Gastrocnemius medialis (tissue), 4 donors: Measurements from ENCODE around the gene NPHS1. TPM values are rescaled to one million over a fixed set of nuclear protein-coding genes. Genes with fewer than 3 reads are reported as not detected.

ENCODE experiments used
- ATAC-seq, 2 donors: fragments of 150-250 bp; one replicate each; pipeline ENCODE4 v1.9.1; 2016
- DNase-seq, 2 donors: peaks; one replicate each; pipeline ENCODE4 v3.0.0-alpha.2; 2019
- H3K27ac ChIP-seq, 4 donors: fragments of 200-600 bp; sonication (generic); 1 replicate in 1 of 4; 2 replicates in 3 of 4; pipeline ENCODE4 v1.5.1; 2016 to 2018; ENCODE audit warnings: mild to moderate bottlenecking in 2 of 4, moderate library complexity in 1 of 4
- H3K27me3 ChIP-seq, 3 donors: fragments of 200-600 bp; sonication (generic) in 2 of 3; 1 replicate in 1 of 3; 2 replicates in 2 of 3; pipeline versions ENCODE4 v1.5.1 to v1.6.0; 2016 to 2019; ENCODE audit warnings: mild to moderate bottlenecking in 1 of 3, moderate library complexity in 1 of 3
- H3K36me3 ChIP-seq, 2 donors: fragments of 200-600 bp; sonication (generic) in 1 of 2; one replicate each; pipeline ENCODE4 v1.5.1; 2017 to 2018
- H3K4me1 ChIP-seq, 2 donors: fragments of 200-600 bp; sonication (generic) in 1 of 2; one replicate each; pipeline ENCODE4 v1.5.1; 2016 to 2017; ENCODE audit warnings: mild to moderate bottlenecking in 2 of 2
- H3K4me3 ChIP-seq, 4 donors: fragments of 200-600 bp; sonication (generic) in 3 of 4; 1 replicate in 1 of 4; 2 replicates in 3 of 4; pipeline ENCODE4 v1.5.1; 2016 to 2019; ENCODE audit warnings: mild to moderate bottlenecking in 2 of 4
- H3K9me3 ChIP-seq, 3 donors: fragments of 200-600 bp; sonication (generic) in 2 of 3; 1 replicate in 1 of 3; 2 replicates in 2 of 3; pipeline ENCODE4 v1.5.1; 2016 to 2019
- CTCF ChIP-seq, 5 experiments: fragments of 450-650 bp in 3 of 5; fragments of 200-600 bp in 2 of 5; sonication (generic) in 2 of 5; IDR thresholded peaks in 4 of 5; conservative IDR thresholded peaks in 1 of 5; 1 replicate in 4 of 5; 2 replicates in 1 of 5; pipeline ENCODE4 v1.5.1; 2016 to 2019; ENCODE audit warnings: antibody characterized with exemption in 5 of 5, mild to moderate bottlenecking in 3 of 5, moderate library complexity in 3 of 5
- POLR2A ChIP-seq, 2 donors: fragments of 450-650 bp; IDR thresholded peaks; one replicate each; pipeline ENCODE4 v1.6.1; 2017; ENCODE audit warnings: antibody characterized with exemption in 2 of 2, mild to moderate bottlenecking in 2 of 2, moderate library complexity in 2 of 2
- in situ Hi-C, 4 donors: fragments of 200-750 bp; cut with MboI; loops; one replicate each; pipeline versions ENCODE4 v1.15.0 to v1.8.0; 2017; ENCODE audit warnings: low sequenced_read_pairs in 4 of 4
- intact Hi-C: fragments of 100-400 bp; cut with DNase I; formaldehyde crosslinking; loops from one replicate; pipeline ENCODE4 v1.15.1; 2023; ENCODE audit warnings: low total_unique reads
- total RNA-seq, 4 donors: library from RNA; depleted of rRNA; stranded (reverse); fragments of >200 nt; gene quantifications; one replicate each; pipeline versions ENCODE4 v1.1.0 to v1.2.3, GENCODE V29; 2016

NPHS1 gene
- total RNA-seq, 4 donors from 2014 or later, result not detected

- peaks cover 0 to 17% (median 8%) of the 10 kb centered on the region in 3 donors for H3K27me3 ChIP-seq
- ATAC-seq (no peak), DNase-seq (no peak)
- intact Hi-C loops (no loop called here), in situ Hi-C loops (no loop called here)
- H3K27ac ChIP-seq, result no peak overlapping the region
- H3K4me3 ChIP-seq, result no peak overlapping the region
- no peaks in the 10 kb centered on the region for H3K9me3 ChIP-seq
- no peaks in the 10 kb centered on the region for H3K36me3 ChIP-seq
- no peak for TF ChIP-seq POLR2A (IDR thresholded peaks at IDR 0.05)
- no peak for TF ChIP-seq CTCF (IDR thresholded peaks at IDR 0.05 in 4 of 5, conservative IDR thresholded peaks at IDR 0.05 in 1 of 5)
- no peaks in the 10 kb centered on the region for H3K4me1 ChIP-seq
These were observed 36.0 kb downstream of the NPHS1 start for GRCh38 chr19:35816262-35816661.

GRCh38 chr19:35813043-35813890 is 39.0 kb downstream of the NPHS1 start:
- Histone ChIP-seq H3K36me3 (no peaks in the 10 kb centered on the region), H3K27ac (no peak overlapping the region), H3K27me3 (peaks cover 0 to 17% (median 0%) of the 10 kb centered on the region in 3 donors), H3K4me3 (no peak overlapping the region), H3K9me3 (no peaks in the 10 kb centered on the region), H3K4me1 (no peaks in the 10 kb centered on the region)
- TF ChIP-seq POLR2A (IDR thresholded peaks at IDR 0.05) (no peak), CTCF (IDR thresholded peaks at IDR 0.05 in 4 of 5, conservative IDR thresholded peaks at IDR 0.05 in 1 of 5) (no peak)
- no peak for DNase-seq
- ATAC-seq, result no peak
- in situ Hi-C loops, result no loop called here
- intact Hi-C loops, result no loop called here

GRCh38 chr19:35812220-35813042 is 39.9 kb downstream of the NPHS1 start, which contains the start of gene PRODH2:
PRODH2 (minus strand) TSS chr19:35812845; CDS start chr19:35812805, 40 bp downstream.
- H3K9me3 ChIP-seq, result no peaks in the 10 kb centered on the region
- H3K27ac ChIP-seq, result no peak within 1 kb of the TSS
- no peaks in the 10 kb centered on the region for H3K36me3 ChIP-seq
- TF ChIP-seq CTCF (IDR thresholded peaks at IDR 0.05 in 4 of 5, conservative IDR thresholded peaks at IDR 0.05 in 1 of 5), result no peak
- TF ChIP-seq POLR2A (IDR thresholded peaks at IDR 0.05), result no peak
- H3K4me3 ChIP-seq, result no peak within 1 kb of the TSS
- H3K27me3 ChIP-seq, result peaks cover 0 to 17% (median 0%) of the 10 kb centered on the region in 3 donors
- in situ Hi-C loops, result no loop called here
- ATAC-seq (no peak), DNase-seq (no peak)
- intact Hi-C loops, result no loop called here
- H3K4me1 ChIP-seq, result no peaks in the 10 kb centered on the region

- Histone ChIP-seq H3K27ac (no peak overlapping the region), H3K36me3 (no peaks in the 10 kb centered on the region), H3K9me3 (no peaks in the 10 kb centered on the region), H3K4me3 (no peak overlapping the region), H3K27me3 (peaks cover 0 to 17% (median 0%) of the 10 kb centered on the region in 3 donors), H3K4me1 (no peaks in the 10 kb centered on the region)
- TF ChIP-seq POLR2A (IDR thresholded peaks at IDR 0.05) (no peak), CTCF (IDR thresholded peaks at IDR 0.05 in 4 of 5, conservative IDR thresholded peaks at IDR 0.05 in 1 of 5) (no peak)
- ATAC-seq (no peak), DNase-seq (no peak)
- in situ Hi-C loops, result no loop called here
- intact Hi-C loops, result no loop called here
These were observed 40.7 kb downstream of the NPHS1 start for GRCh38 chr19:35811317-35812219.
